Testis (tissue), 3 donors: ENCODE measurements around the gene PLS1. TPM values are rescaled to one million over a fixed set of nuclear protein-coding genes. Genes with fewer than 3 reads are reported as not detected.
A peak's percentile ranks its signal among the peaks of the same experiment; 100 is the strongest.
"Not testable (repeated sequence)": the region's sequence is repeated elsewhere in the genome, so short reads cannot be mapped to it uniquely, and the experiment has no call there.

ENCODE experiments used
- DNase-seq: peaks from one replicate; pipeline ENCODE4 v3.0.0-alpha.2; 2019
- H3K27ac ChIP-seq, 2 donors: fragments of 200-600 bp; sonication (generic); one replicate each; pipeline ENCODE4 v1.5.1; 2019
- H3K27me3 ChIP-seq: fragments of 200-600 bp; sonication (generic); one replicate; pipeline ENCODE4 v1.5.1; 2019
- H3K36me3 ChIP-seq: fragments of 200-600 bp; sonication (generic); one replicate; pipeline ENCODE4 v1.5.1; 2017; ENCODE audit warnings: low read depth; ENCODE audit errors: missing control alignments
- H3K4me1 ChIP-seq: fragments of 200-600 bp; sonication (generic); one replicate; pipeline ENCODE4 v1.5.1; 2019
- H3K4me3 ChIP-seq, 2 donors: fragments of 200-600 bp; sonication (generic); one replicate each; pipeline ENCODE4 v1.5.1; 2017 to 2019
- H3K9me3 ChIP-seq: fragments of 200-600 bp; sonication (generic); one replicate; pipeline ENCODE4 v1.5.1; 2017
- CTCF ChIP-seq, 3 experiments: fragments of 450-650 bp in 2 of 3; fragments of 200-600 bp in 1 of 3; sonication (generic) in 1 of 3; IDR thresholded peaks; one replicate each; pipeline ENCODE4 v1.5.1; 2016 to 2019; ENCODE audit warnings: antibody characterized with exemption in 3 of 3, mild to moderate bottlenecking in 2 of 3, moderate library complexity in 1 of 3
- POLR2A ChIP-seq: fragments of 450-650 bp; IDR thresholded peaks from one replicate; pipeline ENCODE4 v1.6.1; 2017; ENCODE audit warnings: antibody characterized with exemption, mild to moderate bottlenecking, moderate library complexity
- WGBS, 2 donors: methylation state at CpG; one replicate each; pipeline ENCODE4 v1.1.5; 2018; 5-methylcytosine and 5-hydroxymethylcytosine counted together
- intact Hi-C: fragments of 100-400 bp; cut with DNase I; formaldehyde crosslinking; loops from one replicate; pipeline ENCODE4 v1.15.1; 2023; ENCODE audit warnings: low total_unique reads
- polyA plus RNA-seq: library from polyadenylated mRNA; stranded (reverse); fragments of 350-450 nt; fragmentation: Illumina TruSeq; extraction: RNeasy Lipid Tissue Mini Kit (QIAGEN cat#74804); gene quantifications from one replicate; pipeline ENCODE4 v1.2.3, GENCODE V29; 2014; ENCODE audit warnings: low read depth, low replicate concordance; ENCODE audit not compliant: insufficient read depth
- total RNA-seq, 2 donors: library from RNA; depleted of rRNA; stranded (reverse); fragments of >200 nt; gene quantifications; one replicate each; pipeline ENCODE4 v1.2.3, GENCODE V29; 2016

Gene PLS1
- total and polyA plus RNA-seq, 3 donors from 2014 or later, result 5.1 to 10.8 (median 10.6) TPM

- H3K36me3 ChIP-seq, result no peaks in the 10 kb centered on the region
- TF ChIP-seq POLR2A (no peak), CTCF (IDR thresholded peaks at IDR 0.05) (no peak)
- no peaks in the 10 kb centered on the region for H3K27me3 ChIP-seq
- DNase-seq, result no peak
- no peaks in the 10 kb centered on the region for H3K9me3 ChIP-seq
- H3K4me3 ChIP-seq, result no peak overlapping the region
- no peak overlapping the region for H3K27ac ChIP-seq
- 93 to 96% methylated on average over 4 of the region's 4 CpGs for WGBS, 2 donors
- no peaks in the 10 kb centered on the region for H3K4me1 ChIP-seq
- intact Hi-C loops, result no loop called here
These were observed 32.6 kb upstream of the PLS1 start for GRCh38 chr3:142563496-142563997.

GRCh38 chr3:142566096-142566495 is 30.1 kb upstream of the PLS1 start:
- no peak for TF ChIP-seq POLR2A
- TF ChIP-seq CTCF (IDR thresholded peaks at IDR 0.05), result no peak
- no peaks in the 10 kb centered on the region for H3K27me3 ChIP-seq
- H3K9me3 ChIP-seq, result no peaks in the 10 kb centered on the region
- no peaks in the 10 kb centered on the region for H3K4me1 ChIP-seq
- 64 to 78% methylated on average over 3 of the region's 3 CpGs for WGBS, 2 donors
- no peaks in the 10 kb centered on the region for H3K36me3 ChIP-seq
- no peak for DNase-seq
- no peak overlapping the region for H3K4me3 ChIP-seq
- no peak overlapping the region for H3K27ac ChIP-seq
- intact Hi-C loops, result no loop called here

GRCh38 chr3:142568393-142569017 is 27.7 kb upstream of the PLS1 start:
- TF ChIP-seq CTCF (IDR thresholded peaks at IDR 0.05) (no peak), POLR2A (no peak)
- DNase-seq, result peak; percentile 64
- Histone ChIP-seq H3K36me3 (no peaks in the 10 kb centered on the region), H3K4me1 (no peaks in the 10 kb centered on the region), H3K27me3 (no peaks in the 10 kb centered on the region), H3K9me3 (no peaks in the 10 kb centered on the region), H3K4me3 (peak overlapping the region in 1 of 2 donors; percentile 34), H3K27ac (no peak overlapping the region)
- WGBS, 2 donors, result 58 to 77% methylated on average over 4 to 13 of the region's 21 CpGs
- intact Hi-C loops, result no loop called here

GRCh38 chr3:142569422-142569821 is 26.8 kb upstream of the PLS1 start:
- H3K27ac ChIP-seq, intact Hi-C loops, H3K4me3 ChIP-seq, H3K4me1 ChIP-seq, H3K27me3 ChIP-seq, H3K36me3 ChIP-seq, H3K9me3 ChIP-seq, DNase-seq: not testable (repeated sequence)
- 91 to 95% methylated on average over 3 of the region's 3 CpGs for WGBS, 2 donors

GRCh38 chr3:142574223-142574622 is 22.0 kb upstream of the PLS1 start:
- H3K36me3 ChIP-seq, intact Hi-C loops, H3K4me1 ChIP-seq, H3K27me3 ChIP-seq, H3K4me3 ChIP-seq, H3K9me3 ChIP-seq, H3K27ac ChIP-seq, DNase-seq: not testable (repeated sequence)
- WGBS, 2 donors, result 87 to 89% methylated on average over 3 of the region's 3 CpGs

GRCh38 chr3:142574665-142575064 is 21.5 kb upstream of the PLS1 start:
- no peak for DNase-seq
- TF ChIP-seq POLR2A (no peak), CTCF (IDR thresholded peaks at IDR 0.05) (no peak)
- Histone ChIP-seq H3K4me1 (peaks cover 4% of the 10 kb centered on the region), H3K27me3 (no peaks in the 10 kb centered on the region), H3K27ac (no peak overlapping the region), H3K36me3 (no peaks in the 10 kb centered on the region), H3K4me3 (no peak overlapping the region), H3K9me3 (no peaks in the 10 kb centered on the region)
- intact Hi-C loops, result no loop called here
- 53 to 57% methylated on average over 1 of the region's 1 CpG for WGBS, 2 donors
